WTC11 (cell line): ENCODE data around the gene SRPK3. TPM values are rescaled to one million over a fixed set of nuclear protein-coding genes. Genes with fewer than 3 reads are reported as not detected.

Experiments
- ATAC-seq: fragments of 200-7000 bp; cut with Tn5 transposase; 2 replicates; pipeline ENCODE4 v1.10.0; 2021; ENCODE audit warnings: mild to moderate bottlenecking, moderate library complexity
- CTCF ChIA-PET: fragments of 300-600 bp; sonication (Branson Sonifier 250); formaldehyde crosslinking; loops from one replicate; lab custom pipeline; 2021; ENCODE audit warnings: antibody characterized with exemption; lab: Charles Lee
- POLR2A ChIA-PET: fragments of 350-600 bp; sonication (Branson Sonifier 250); formaldehyde crosslinking; loops from one replicate; lab custom pipeline; 2021; ENCODE audit warnings: antibody characterized with exemption; lab: Charles Lee
- DNase-seq: peaks from one replicate; pipeline ENCODE4 v3.0.0; 2021; ENCODE audit warnings: low spot score
- H3K27ac Mint-ChIP-seq: 2 replicates; pipeline ENCODE4 v1.8.0; 2021; ENCODE audit warnings: mixed read lengths
- H3K27me3 Mint-ChIP-seq: 2 replicates; pipeline ENCODE4 v1.8.0; 2021; ENCODE audit warnings: low read depth, mild to moderate bottlenecking, moderate library complexity, mixed read lengths
- H3K36me3 Mint-ChIP-seq: 2 replicates; pipeline ENCODE4 v1.8.0; 2021; ENCODE audit warnings: mixed read lengths
- H3K4me1 Mint-ChIP-seq: 2 replicates; pipeline ENCODE4 v1.8.0; 2022; ENCODE audit warnings: mixed read lengths
- H3K4me3 Mint-ChIP-seq: 2 replicates; pipeline ENCODE4 v1.8.0; 2021; ENCODE audit warnings: mild to moderate bottlenecking, moderate library complexity, mixed read lengths
- H3K9me3 Mint-ChIP-seq: 2 replicates; pipeline ENCODE4 v1.8.0; 2021; ENCODE audit warnings: mixed read lengths
- E2F1 ChIP-seq: sonication (generic); formaldehyde crosslinking; IDR thresholded peaks from 2 replicates; pipeline ENCODE4 v1.8.0; 2022; ENCODE audit warnings: mild to moderate bottlenecking, missing genetic modification reagents
- ELF4 ChIP-seq: sonication (generic); formaldehyde crosslinking; IDR thresholded peaks from 2 replicates; pipeline ENCODE4 v1.8.1; 2022; ENCODE audit warnings: low read depth, mild to moderate bottlenecking, moderate library complexity, missing genetic modification reagents
- ESRRA ChIP-seq: sonication (generic); formaldehyde crosslinking; IDR thresholded peaks from 2 replicates; pipeline ENCODE4 v1.8.1; 2022; ENCODE audit warnings: mild to moderate bottlenecking, missing genetic modification reagents, borderline replicate concordance
- GABPB1 ChIP-seq: sonication (generic); formaldehyde crosslinking; IDR thresholded peaks from 2 replicates; pipeline ENCODE4 v1.8.1; 2023; ENCODE audit warnings: mild to moderate bottlenecking, missing genetic modification reagents
- MYBL2 ChIP-seq: sonication (generic); formaldehyde crosslinking; IDR thresholded peaks from 2 replicates; pipeline ENCODE4 v1.8.1; 2023; ENCODE audit warnings: mild to moderate bottlenecking, moderate library complexity, missing genetic modification reagents
- NR3C1 ChIP-seq: sonication (generic); formaldehyde crosslinking; conservative IDR thresholded peaks from 2 replicates; pipeline ENCODE4 v1.8.1; 2023; ENCODE audit warnings: low read depth, mild to moderate bottlenecking, missing genetic modification reagents
- OVOL2 ChIP-seq: fragments of 250-450 bp; sonication (Bioruptor Pico); IDR thresholded peaks from 2 replicates; pipeline ENCODE4 v1.9.0; 2021; ENCODE audit warnings: mild to moderate bottlenecking, borderline replicate concordance
- SOX15 ChIP-seq: fragments of 250-450 bp; sonication (Bioruptor Pico); IDR thresholded peaks from 2 replicates; pipeline ENCODE4 v1.9.0; 2021; ENCODE audit warnings: mild to moderate bottlenecking
- TCF7 ChIP-seq: sonication (generic); formaldehyde crosslinking; IDR thresholded peaks from 2 replicates; pipeline ENCODE4 v1.8.0; 2022; ENCODE audit warnings: mild to moderate bottlenecking, low read depth, missing genetic modification reagents, moderate library complexity
- ZNF317 ChIP-seq: sonication (generic); formaldehyde crosslinking; IDR thresholded peaks from 2 replicates; pipeline ENCODE4 v1.8.1; 2023; ENCODE audit warnings: low read depth, mild to moderate bottlenecking, moderate library complexity, missing genetic modification reagents, borderline replicate concordance
- total RNA-seq: library from RNA; stranded (reverse); gene quantifications from 3 replicates; pipeline ENCODE4 v1.2.3, GENCODE V29; 2021
- TF ChIP-seq, protein P1 (sequence below): fragments of 250-450 bp; sonication (Bioruptor Pico); IDR thresholded peaks from 2 replicates; pipeline ENCODE4 v1.8.0; 2021; ENCODE audit warnings: mild to moderate bottlenecking
- TF ChIP-seq, protein P2 (sequence below): fragments of 250-450 bp; sonication (Bioruptor Pico); IDR thresholded peaks from 2 replicates; pipeline ENCODE4 v1.9.0; 2021; ENCODE audit warnings: mild to moderate bottlenecking
- TF ChIP-seq, protein P3 (sequence below): fragments of 250-450 bp; sonication (Bioruptor Pico); conservative IDR thresholded peaks from 2 replicates; pipeline ENCODE4 v1.9.0; 2021; ENCODE audit warnings: mild to moderate bottlenecking
- TF ChIP-seq, protein P4 (sequence below): sonication (generic); formaldehyde crosslinking; IDR thresholded peaks from 2 replicates; pipeline ENCODE4 v1.8.0; 2023; ENCODE audit warnings: missing genetic modification reagents, mild to moderate bottlenecking, borderline replicate concordance
- TF ChIP-seq, protein P5 (sequence below): sonication (generic); formaldehyde crosslinking; IDR thresholded peaks from 2 replicates; pipeline ENCODE4 v1.8.0; 2023; ENCODE audit warnings: mild to moderate bottlenecking, missing genetic modification reagents
- TF ChIP-seq, protein P6 (sequence below): sonication (generic); formaldehyde crosslinking; IDR thresholded peaks from 2 replicates; pipeline ENCODE4 v1.8.1; 2023; ENCODE audit warnings: mild to moderate bottlenecking, missing genetic modification reagents, moderate library complexity

Gene SRPK3
- total RNA-seq, 1 experiment from 2014 or later, result not detected

- TF ChIP-seq OVOL2 (CRISPR knock-in tag), result no peak
- TF ChIP-seq ESRRA, result no peak
- TF ChIP-seq, protein P1, sequence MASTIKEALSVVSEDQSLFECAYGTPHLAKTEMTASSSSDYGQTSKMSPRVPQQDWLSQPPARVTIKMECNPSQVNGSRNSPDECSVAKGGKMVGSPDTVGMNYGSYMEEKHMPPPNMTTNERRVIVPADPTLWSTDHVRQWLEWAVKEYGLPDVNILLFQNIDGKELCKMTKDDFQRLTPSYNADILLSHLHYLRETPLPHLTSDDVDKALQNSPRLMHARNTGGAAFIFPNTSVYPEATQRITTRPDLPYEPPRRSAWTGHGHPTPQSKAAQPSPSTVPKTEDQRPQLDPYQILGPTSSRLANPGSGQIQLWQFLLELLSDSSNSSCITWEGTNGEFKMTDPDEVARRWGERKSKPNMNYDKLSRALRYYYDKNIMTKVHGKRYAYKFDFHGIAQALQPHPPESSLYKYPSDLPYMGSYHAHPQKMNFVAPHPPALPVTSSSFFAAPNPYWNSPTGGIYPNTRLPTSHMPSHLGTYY (CRISPR knock-in tag), result no peak
These were observed 24.6 kb downstream of the SRPK3 start (continued) for GRCh38 chrX:153805436-153805835.

DNA sequence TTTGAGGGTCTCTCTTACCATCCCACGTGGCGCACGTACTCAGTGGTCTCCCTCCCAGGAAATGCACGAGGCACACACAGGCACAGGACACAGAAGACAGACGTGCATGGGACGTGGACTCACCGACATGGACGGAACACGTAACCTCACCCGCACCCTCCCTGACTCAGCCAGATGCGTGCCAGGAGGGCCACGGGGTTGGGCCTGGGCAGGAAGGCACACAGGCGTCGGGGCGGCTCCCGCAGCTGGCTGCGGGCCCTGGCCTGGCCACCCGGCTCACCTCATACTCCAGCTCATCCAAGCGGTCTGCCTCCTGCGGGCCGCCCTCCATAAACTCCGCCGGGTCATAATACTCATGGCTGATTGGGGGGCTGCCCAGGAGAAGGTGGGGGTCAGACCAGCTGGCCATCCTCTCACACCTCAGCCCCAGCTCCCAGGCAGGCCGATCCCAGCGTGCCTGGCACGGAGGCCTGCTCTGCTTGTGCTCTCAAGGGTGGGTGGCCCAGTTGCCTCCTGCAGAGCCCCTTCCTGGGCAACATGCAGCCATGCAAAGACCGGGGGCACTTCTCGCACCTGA lies 26.2 kb downstream of the SRPK3 start:
- no peak for DNase-seq
- Mint-ChIP-seq H3K36me3 (peaks cover 7% of the 10 kb centered on the region), H3K9me3 (no peaks in the 10 kb centered on the region), H3K27ac (no peak overlapping the region), H3K4me3 (no peak overlapping the region), H3K27me3 (no peaks in the 10 kb centered on the region), H3K4me1 (peaks cover 18% of the 10 kb centered on the region)
- POLR2A ChIA-PET, result no interaction called here
- CTCF ChIA-PET, result no interaction called here
- ATAC-seq, result no peak
- TF ChIP-seq, protein P2, sequence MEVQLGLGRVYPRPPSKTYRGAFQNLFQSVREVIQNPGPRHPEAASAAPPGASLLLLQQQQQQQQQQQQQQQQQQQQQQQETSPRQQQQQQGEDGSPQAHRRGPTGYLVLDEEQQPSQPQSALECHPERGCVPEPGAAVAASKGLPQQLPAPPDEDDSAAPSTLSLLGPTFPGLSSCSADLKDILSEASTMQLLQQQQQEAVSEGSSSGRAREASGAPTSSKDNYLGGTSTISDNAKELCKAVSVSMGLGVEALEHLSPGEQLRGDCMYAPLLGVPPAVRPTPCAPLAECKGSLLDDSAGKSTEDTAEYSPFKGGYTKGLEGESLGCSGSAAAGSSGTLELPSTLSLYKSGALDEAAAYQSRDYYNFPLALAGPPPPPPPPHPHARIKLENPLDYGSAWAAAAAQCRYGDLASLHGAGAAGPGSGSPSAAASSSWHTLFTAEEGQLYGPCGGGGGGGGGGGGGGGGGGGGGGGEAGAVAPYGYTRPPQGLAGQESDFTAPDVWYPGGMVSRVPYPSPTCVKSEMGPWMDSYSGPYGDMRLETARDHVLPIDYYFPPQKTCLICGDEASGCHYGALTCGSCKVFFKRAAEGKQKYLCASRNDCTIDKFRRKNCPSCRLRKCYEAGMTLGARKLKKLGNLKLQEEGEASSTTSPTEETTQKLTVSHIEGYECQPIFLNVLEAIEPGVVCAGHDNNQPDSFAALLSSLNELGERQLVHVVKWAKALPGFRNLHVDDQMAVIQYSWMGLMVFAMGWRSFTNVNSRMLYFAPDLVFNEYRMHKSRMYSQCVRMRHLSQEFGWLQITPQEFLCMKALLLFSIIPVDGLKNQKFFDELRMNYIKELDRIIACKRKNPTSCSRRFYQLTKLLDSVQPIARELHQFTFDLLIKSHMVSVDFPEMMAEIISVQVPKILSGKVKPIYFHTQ (CRISPR knock-in tag), result no peak
- TF ChIP-seq, protein P3, sequence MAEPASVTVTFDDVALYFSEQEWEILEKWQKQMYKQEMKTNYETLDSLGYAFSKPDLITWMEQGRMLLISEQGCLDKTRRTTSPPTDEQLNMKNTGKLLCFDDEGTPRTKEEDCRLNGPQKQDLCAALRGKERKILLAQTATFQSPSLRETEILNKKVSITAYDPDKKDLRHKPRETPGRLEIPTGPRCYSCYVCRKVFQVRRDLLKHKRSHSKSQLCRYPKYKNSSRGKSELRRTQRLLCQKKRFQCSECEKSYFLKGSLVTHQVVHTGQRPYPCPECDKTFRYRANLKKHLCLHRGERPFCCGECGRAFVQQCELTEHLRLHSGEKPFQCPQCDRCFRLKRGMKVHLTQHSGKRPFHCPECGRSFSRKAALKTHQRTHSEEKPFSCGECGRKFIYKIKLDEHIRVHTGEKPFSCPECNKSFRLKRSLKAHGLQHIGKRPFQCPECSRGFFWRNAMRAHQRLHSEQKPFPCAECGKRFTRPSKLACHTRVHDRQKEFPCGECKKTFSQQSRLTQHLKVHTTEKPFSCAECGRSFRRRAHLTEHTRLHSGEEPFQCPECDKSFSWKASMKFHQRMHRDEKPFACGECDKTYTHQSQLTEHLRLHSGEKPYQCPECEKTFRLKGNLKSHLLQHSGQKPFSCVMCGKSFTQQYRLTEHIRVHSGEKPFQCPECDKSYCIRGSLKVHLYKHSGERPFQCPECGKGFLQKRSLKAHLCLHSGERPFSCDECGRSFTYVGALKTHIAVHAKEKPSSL, result no peak
- TF ChIP-seq, protein P4, sequence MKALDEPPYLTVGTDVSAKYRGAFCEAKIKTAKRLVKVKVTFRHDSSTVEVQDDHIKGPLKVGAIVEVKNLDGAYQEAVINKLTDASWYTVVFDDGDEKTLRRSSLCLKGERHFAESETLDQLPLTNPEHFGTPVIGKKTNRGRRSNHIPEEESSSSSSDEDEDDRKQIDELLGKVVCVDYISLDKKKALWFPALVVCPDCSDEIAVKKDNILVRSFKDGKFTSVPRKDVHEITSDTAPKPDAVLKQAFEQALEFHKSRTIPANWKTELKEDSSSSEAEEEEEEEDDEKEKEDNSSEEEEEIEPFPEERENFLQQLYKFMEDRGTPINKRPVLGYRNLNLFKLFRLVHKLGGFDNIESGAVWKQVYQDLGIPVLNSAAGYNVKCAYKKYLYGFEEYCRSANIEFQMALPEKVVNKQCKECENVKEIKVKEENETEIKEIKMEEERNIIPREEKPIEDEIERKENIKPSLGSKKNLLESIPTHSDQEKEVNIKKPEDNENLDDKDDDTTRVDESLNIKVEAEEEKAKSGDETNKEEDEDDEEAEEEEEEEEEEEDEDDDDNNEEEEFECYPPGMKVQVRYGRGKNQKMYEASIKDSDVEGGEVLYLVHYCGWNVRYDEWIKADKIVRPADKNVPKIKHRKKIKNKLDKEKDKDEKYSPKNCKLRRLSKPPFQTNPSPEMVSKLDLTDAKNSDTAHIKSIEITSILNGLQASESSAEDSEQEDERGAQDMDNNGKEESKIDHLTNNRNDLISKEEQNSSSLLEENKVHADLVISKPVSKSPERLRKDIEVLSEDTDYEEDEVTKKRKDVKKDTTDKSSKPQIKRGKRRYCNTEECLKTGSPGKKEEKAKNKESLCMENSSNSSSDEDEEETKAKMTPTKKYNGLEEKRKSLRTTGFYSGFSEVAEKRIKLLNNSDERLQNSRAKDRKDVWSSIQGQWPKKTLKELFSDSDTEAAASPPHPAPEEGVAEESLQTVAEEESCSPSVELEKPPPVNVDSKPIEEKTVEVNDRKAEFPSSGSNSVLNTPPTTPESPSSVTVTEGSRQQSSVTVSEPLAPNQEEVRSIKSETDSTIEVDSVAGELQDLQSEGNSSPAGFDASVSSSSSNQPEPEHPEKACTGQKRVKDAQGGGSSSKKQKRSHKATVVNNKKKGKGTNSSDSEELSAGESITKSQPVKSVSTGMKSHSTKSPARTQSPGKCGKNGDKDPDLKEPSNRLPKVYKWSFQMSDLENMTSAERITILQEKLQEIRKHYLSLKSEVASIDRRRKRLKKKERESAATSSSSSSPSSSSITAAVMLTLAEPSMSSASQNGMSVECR (CRISPR knock-in tag), result no peak
- TF ChIP-seq, protein P5, sequence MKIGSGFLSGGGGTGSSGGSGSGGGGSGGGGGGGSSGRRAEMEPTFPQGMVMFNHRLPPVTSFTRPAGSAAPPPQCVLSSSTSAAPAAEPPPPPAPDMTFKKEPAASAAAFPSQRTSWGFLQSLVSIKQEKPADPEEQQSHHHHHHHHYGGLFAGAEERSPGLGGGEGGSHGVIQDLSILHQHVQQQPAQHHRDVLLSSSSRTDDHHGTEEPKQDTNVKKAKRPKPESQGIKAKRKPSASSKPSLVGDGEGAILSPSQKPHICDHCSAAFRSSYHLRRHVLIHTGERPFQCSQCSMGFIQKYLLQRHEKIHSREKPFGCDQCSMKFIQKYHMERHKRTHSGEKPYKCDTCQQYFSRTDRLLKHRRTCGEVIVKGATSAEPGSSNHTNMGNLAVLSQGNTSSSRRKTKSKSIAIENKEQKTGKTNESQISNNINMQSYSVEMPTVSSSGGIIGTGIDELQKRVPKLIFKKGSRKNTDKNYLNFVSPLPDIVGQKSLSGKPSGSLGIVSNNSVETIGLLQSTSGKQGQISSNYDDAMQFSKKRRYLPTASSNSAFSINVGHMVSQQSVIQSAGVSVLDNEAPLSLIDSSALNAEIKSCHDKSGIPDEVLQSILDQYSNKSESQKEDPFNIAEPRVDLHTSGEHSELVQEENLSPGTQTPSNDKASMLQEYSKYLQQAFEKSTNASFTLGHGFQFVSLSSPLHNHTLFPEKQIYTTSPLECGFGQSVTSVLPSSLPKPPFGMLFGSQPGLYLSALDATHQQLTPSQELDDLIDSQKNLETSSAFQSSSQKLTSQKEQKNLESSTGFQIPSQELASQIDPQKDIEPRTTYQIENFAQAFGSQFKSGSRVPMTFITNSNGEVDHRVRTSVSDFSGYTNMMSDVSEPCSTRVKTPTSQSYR (CRISPR knock-in tag), result no peak
- TF ChIP-seq, protein P6, sequence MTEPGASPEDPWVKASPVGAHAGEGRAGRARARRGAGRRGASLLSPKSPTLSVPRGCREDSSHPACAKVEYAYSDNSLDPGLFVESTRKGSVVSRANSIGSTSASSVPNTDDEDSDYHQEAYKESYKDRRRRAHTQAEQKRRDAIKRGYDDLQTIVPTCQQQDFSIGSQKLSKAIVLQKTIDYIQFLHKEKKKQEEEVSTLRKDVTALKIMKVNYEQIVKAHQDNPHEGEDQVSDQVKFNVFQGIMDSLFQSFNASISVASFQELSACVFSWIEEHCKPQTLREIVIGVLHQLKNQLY (CRISPR knock-in tag), result no peak
- TF ChIP-seq TCF7 (no peak), SOX15 (CRISPR knock-in tag) (no peak), GABPB1 (CRISPR knock-in tag) (no peak), MYBL2 (CRISPR knock-in tag) (no peak), E2F1 (CRISPR knock-in tag) (no peak), NR3C1 (CRISPR knock-in tag) (no peak), ZNF317 (CRISPR knock-in tag) (no peak), ELF4 (CRISPR knock-in tag) (no peak)
- TF ChIP-seq, protein P1 (CRISPR knock-in tag), result no peak
